Measurements from ENCODE around the gene HSPG2. TPM values are rescaled to one million over a fixed set of nuclear protein-coding genes. Genes with fewer than 3 reads are reported as not detected.

HSPG2 gene
- total and polyA plus RNA-seq, 2 of the 8 experiments (the other 6 are each of a cell fraction or from before 2014, with no cell fraction given), result 17.8 to 111 TPM

- FAIRE-seq, result no peak
- Histone ChIP-seq H3K79me1 (ENCODE audit: low read depth, low read length) (no peaks in the 10 kb centered on the region), H3K18ac (ENCODE audit: extremely low read depth, low read length) (no peak overlapping the region), H3K23me2 (ENCODE audit: low read depth, low read length) (no peaks in the 10 kb centered on the region), H2BK5ac (ENCODE audit: low read depth, low read length) (no peak overlapping the region), H3K4me2 (ENCODE audit: insufficient read depth in 1 of 2, low read depth in 2 of 2, low read length in 2 of 2) (no peak overlapping the region), H2BK120ac (replicated peaks; ENCODE audit: low read depth, low read length) (no peak overlapping the region), H3K14ac (ENCODE audit: insufficient read length) (no peak overlapping the region), H2BK20ac (ENCODE audit: low read length) (no peak overlapping the region), H3K36me3 (ENCODE audit: control insufficient read depth in 2 of 4, insufficient read depth in 4 of 4, low read length in 3 of 4) (no peaks in the 10 kb centered on the region), H3K4me3 (ENCODE audit: extremely low read depth in 1 of 4, insufficient read depth in 2 of 4, low read depth in 3 of 4, low read length in 4 of 4) (no peak overlapping the region), H3K79me2 (ENCODE audit: control insufficient read depth in 1 of 2, insufficient read depth in 2 of 2, low read length in 2 of 2) (no peaks in the 10 kb centered on the region), H2AK5ac (ENCODE audit: low read depth, low read length) (no peak overlapping the region), H2BK12ac (ENCODE audit: low read depth, low read length) (no peak overlapping the region), H3K9me3 (ENCODE audit: insufficient read depth in 2 of 2, low read depth in 1 of 2, low read length in 1 of 2) (no peaks in the 10 kb centered on the region), H2BK15ac (ENCODE audit: low read length) (no peak overlapping the region), H3K9ac (replicated peaks in 1 of 4; ENCODE audit: extremely low read depth in 1 of 4, low read depth in 3 of 4, low read length in 3 of 4) (no peak overlapping the region), H3K4me1 (replicated peaks in 1 of 4; ENCODE audit: control insufficient read depth in 3 of 4, insufficient read depth in 4 of 4, low read length in 3 of 4) (no peaks in the 10 kb centered on the region), H3K27me3 (replicated peaks in 1 of 4; ENCODE audit: control insufficient read depth in 3 of 4, extremely low read depth in 1 of 4, insufficient read depth in 3 of 4, low read length in 3 of 4) (no peaks in the 10 kb centered on the region), H3K23ac (ENCODE audit: insufficient read length) (no peak overlapping the region), H3K56ac (replicated peaks; ENCODE audit: insufficient read length, low read depth, low read length) (no peak overlapping the region), H4K8ac (ENCODE audit: extremely low read depth, insufficient read depth, low read length) (no peak overlapping the region), H4K91ac (replicated peaks; ENCODE audit: insufficient read length, low read length) (no peak overlapping the region), H4K5ac (ENCODE audit: insufficient read length, low read depth, low read length) (no peak overlapping the region), H3K4ac (replicated peaks; ENCODE audit: insufficient read length, low read depth, low read length) (no peak overlapping the region), H4K20me1 (replicated peaks in 1 of 2; ENCODE audit: control insufficient read depth in 1 of 2, insufficient read depth in 2 of 2, low read length in 2 of 2) (no peaks in the 10 kb centered on the region), H3K27ac (ENCODE audit: low read depth, low read length) (no peak overlapping the region), H2AFZ (ENCODE audit: low read length) (no peak overlapping the region; the same call in 1 of the 2 replicates)
- ChIA-PET POLR2A (ENCODE audit: partially characterized antibody) (interaction anchor here (1.1 kb wide), 1 partner anchor 23 kb away, joined by 3 read pairs; no protein-coding TSS in a partner anchor), CTCF (ENCODE audit: partially characterized antibody) (interaction anchor here (0.7 to 1.5 kb wide), 3 partner anchors 9 to 107 kb away, joined by 3 read pairs; no protein-coding TSS in a partner anchor)
- no peak for TF ChIP-seq NANOG (IDR thresholded peaks at IDR 0.05; ENCODE audit: insufficient read depth, low read depth, low read length, poor library complexity, severe bottlenecking)
- no peak for TF ChIP-seq CBX8 (IDR thresholded peaks at IDR 0.05; ENCODE audit: borderline replicate concordance, low read depth, low read length)
- no peak for TF ChIP-seq SP2 (IDR thresholded peaks at IDR 0.05; ENCODE audit: low read length)
- TF ChIP-seq TBP (IDR thresholded peaks at IDR 0.05; ENCODE audit: low read depth, low read length), result no peak
- no peak for TF ChIP-seq CTBP2 (IDR thresholded peaks at IDR 0.05; ENCODE audit: borderline replicate concordance, insufficient read depth, insufficient read length, low read length)
- TF ChIP-seq POLR2AphosphoS5 (IDR thresholded peaks at IDR 0.05; ENCODE audit: low read depth, low read length), result no peak
- no peak for TF ChIP-seq MAFK (IDR thresholded peaks at IDR 0.05; ENCODE audit: low read depth, low read length)
- no peak for TF ChIP-seq FOSL1 (IDR thresholded peaks at IDR 0.05; ENCODE audit: insufficient read depth, low read depth, low read length)
- TF ChIP-seq PHF8 (conservative IDR thresholded peaks at IDR 0.05; ENCODE audit: low read depth, low read length), result no peak
- TF ChIP-seq ASH2L (IDR thresholded peaks at IDR 0.05; ENCODE audit: low read length), result no peak
- no peak for TF ChIP-seq YY1 (IDR thresholded peaks at IDR 0.05; ENCODE audit: low read depth, low read length)
- TF ChIP-seq SP4 (IDR thresholded peaks at IDR 0.05; ENCODE audit: low read length), result no peak
- no peak for TF ChIP-seq SIX5 (IDR thresholded peaks at IDR 0.05; ENCODE audit: low read depth, low read length)
- TF ChIP-seq ZNF274 (IDR thresholded peaks at IDR 0.05; ENCODE audit: borderline replicate concordance, extremely low read depth, low read length), result no peak
- TF ChIP-seq TAF1 (IDR thresholded peaks at IDR 0.05; ENCODE audit: low read depth, low read length), result no peak
- TF ChIP-seq POLR2A (IDR thresholded peaks at IDR 0.05; ENCODE audit: control extremely low read depth in 1 of 2, low read depth in 2 of 2, low read length in 2 of 2), result no peak
- 98% methylated on average over 2 of the region's 2 CpGs; no CpG with 5 or more reads in 1 of the 2 experiments for WGBS, 2 experiments (ENCODE audit: extremely low coverage in 1 of 2, insufficient coverage in 1 of 2, insufficient read length in 1 of 2, insufficient replicate concordance in 2 of 2, low coverage in 1 of 2, low lambda C conversion rate in 2 of 2, missing lambda C conversion rate in 1 of 2)
- no peak for DNase-seq (ENCODE audit: low read depth in 1 of 2, low spot score in 2 of 2)
These were observed 132.6 kb downstream of the HSPG2 start for GRCh38 chr1:21804536-21804935.
